Breast epithelium (tissue), 3 donors: Measurements from ENCODE around the gene DDX54.

Experiments used
- POLR2A ChIP-seq: fragments of 450-650 bp; IDR thresholded peaks from one replicate; pipeline ENCODE4 v1.6.1; 2016; ENCODE audit warnings: antibody characterized with exemption, mild to moderate bottlenecking, moderate library complexity
- POLR2AphosphoS5 ChIP-seq, 3 donors: sonication (generic); formaldehyde crosslinking; IDR thresholded peaks; one replicate each; pipeline ENCODE4 v1.6.1; 2017; ENCODE audit warnings: antibody characterized with exemption in 3 of 3
- TF ChIP-seq, protein P1 (sequence below), 3 donors: fragments of 450-650 bp; IDR thresholded peaks; one replicate each; pipeline ENCODE4 v1.5.1; 2016 to 2017; ENCODE audit warnings: antibody characterized with exemption in 3 of 3, mild to moderate bottlenecking in 3 of 3, moderate library complexity in 3 of 3

DNA sequence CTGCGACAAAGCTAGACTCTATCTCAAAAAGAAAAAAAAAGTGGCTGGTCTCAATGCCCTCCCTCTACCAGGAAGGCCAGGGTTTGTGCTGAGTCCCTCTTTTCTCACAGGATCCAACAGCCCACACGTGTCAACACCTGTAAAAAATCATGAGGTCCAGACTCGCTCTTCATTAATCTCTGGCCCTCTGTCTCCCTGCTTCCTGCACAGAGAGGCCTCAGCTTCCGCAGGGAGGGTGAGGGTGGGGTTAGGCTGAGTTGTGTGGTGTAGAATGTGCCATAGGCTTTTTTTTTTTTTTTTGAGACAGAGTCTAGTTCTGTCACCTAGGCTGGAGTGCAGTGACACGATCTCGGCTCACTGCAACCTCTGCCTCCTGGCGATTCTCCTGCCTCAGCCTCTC is 29.6 kb downstream of the DDX54 start:
- TF ChIP-seq POLR2AphosphoS5 (IDR thresholded peaks at IDR 0.05), result no peak
- TF ChIP-seq, protein P1, sequence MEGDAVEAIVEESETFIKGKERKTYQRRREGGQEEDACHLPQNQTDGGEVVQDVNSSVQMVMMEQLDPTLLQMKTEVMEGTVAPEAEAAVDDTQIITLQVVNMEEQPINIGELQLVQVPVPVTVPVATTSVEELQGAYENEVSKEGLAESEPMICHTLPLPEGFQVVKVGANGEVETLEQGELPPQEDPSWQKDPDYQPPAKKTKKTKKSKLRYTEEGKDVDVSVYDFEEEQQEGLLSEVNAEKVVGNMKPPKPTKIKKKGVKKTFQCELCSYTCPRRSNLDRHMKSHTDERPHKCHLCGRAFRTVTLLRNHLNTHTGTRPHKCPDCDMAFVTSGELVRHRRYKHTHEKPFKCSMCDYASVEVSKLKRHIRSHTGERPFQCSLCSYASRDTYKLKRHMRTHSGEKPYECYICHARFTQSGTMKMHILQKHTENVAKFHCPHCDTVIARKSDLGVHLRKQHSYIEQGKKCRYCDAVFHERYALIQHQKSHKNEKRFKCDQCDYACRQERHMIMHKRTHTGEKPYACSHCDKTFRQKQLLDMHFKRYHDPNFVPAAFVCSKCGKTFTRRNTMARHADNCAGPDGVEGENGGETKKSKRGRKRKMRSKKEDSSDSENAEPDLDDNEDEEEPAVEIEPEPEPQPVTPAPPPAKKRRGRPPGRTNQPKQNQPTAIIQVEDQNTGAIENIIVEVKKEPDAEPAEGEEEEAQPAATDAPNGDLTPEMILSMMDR (IDR thresholded peaks at IDR 0.05), result no peak
- no peak for TF ChIP-seq POLR2A
